Measurements from ENCODE around the gene TBL3.

The TBL3 gene

GRCh38 chr16:1982991-1983543 lies 11.2 kb downstream of the TBL3 start:
- no peak for DNase-seq (ENCODE audit: low read depth)

DNA sequence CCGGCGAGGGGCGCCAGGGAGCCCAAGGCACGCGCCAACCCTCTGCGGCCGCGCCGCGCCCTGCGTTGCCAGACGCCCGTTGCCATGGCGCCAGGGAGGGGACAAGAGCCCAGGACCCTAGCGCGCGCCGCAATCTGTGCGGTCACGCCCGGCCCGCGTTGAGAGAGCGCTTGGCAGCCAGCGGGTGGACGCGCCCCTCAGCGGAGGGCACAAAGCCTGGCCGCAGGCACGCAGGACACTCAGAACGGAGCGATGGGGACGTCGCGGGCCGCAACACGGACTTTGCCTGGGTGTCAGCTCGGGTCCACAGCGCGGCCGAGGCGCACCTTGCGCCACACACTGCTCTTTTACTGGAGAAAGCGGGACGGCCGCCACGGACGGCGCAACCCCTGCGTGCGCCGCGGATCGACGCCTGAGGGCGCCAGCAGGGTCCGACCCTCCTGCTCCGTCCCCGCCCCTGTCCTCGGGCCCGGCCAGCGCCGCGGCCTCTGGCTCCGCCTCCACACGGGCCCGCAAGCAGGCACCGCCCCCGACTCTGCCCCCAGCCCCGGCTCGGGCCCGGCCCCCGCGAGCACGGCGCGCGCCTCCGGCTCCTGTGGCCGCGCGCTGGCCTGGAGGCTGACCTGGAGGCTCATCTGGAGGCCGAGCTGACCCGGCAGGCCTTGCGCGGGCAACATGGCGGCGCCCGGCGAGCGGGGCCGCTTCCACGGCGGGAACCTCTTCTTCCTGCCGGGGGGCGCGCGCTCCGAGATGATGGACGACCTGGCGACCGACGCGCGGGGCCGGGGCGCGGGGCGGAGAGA lies 11.9 kb downstream of the TBL3 start, which contains the start of gene GFER:
GFER (plus strand) TSS at position 650 of the 803 bp plus-strand sequence; CDS start at position 676, 26 bp downstream.
- DNase-seq (ENCODE audit: low read depth): peak; percentile 92

DNA sequence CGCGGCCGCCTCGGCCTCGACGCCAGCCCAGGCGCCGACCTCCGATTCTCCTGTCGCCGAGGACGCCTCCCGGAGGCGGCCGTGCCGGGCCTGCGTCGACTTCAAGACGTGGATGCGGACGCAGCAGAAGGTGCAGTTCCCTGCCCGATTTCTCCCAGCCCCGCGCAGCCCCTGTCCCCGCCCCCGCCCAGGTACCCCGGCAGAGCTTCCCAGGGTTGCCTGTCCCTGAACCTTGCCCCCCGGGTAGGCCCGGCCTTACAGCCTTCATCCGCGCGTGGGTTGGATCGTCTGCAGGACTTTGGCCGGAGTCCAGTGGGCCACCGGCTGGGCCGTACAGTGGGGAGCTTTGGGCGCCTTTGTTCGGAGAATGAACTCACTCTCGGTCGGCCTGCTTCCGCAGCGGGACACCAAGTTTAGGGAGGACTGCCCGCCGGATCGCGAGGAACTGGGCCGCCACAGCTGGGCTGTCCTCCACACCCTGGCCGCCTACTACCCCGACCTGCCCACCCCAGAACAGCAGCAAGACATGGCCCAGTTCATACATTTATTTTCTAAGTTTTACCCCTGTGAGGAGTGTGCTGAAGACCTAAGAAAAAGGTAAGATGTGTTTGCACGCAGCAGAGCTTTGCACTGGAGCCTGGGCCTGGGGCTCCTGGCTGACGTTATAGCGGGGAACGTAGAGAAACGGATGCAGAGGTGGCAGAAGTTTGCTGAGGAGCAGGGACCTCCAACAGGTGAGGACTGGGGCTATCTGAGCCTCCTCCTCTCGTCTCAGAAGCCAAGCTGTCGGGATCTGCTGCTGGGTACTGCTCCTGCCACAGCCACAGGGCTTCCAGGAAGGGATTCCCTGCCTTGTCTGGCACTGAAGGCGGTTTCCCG lies 12.7 kb downstream of the TBL3 start:
- peak; percentile 31 for DNase-seq (ENCODE audit: low read depth)

- no peak for DNase-seq (ENCODE audit: low read depth)
Measured at GRCh38 chr16:1985466-1986150, 13.8 kb downstream of the TBL3 start.

DNA sequence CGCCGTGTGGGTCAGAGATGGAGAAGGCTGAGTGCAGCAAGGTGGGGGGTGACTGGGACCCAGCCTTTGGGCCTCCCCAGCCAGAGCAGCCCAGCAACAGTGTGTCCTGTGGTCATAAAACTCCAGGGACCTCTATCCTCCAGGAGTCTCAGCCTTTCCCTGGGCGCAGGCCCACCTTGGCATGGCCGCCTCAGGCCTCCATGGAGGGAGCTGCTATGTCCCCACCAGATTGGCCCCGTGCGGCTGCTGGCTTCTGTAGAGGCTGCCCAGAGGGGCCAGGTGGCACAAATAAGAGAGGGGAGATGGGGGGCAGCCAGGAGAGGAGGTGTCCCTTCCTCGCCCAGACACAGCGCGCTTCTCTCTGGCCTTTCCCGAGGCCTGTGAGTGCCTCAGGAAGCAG lies 15.3 kb downstream of the TBL3 start:
- DNase-seq (ENCODE audit: low read depth): no peak

DNA sequence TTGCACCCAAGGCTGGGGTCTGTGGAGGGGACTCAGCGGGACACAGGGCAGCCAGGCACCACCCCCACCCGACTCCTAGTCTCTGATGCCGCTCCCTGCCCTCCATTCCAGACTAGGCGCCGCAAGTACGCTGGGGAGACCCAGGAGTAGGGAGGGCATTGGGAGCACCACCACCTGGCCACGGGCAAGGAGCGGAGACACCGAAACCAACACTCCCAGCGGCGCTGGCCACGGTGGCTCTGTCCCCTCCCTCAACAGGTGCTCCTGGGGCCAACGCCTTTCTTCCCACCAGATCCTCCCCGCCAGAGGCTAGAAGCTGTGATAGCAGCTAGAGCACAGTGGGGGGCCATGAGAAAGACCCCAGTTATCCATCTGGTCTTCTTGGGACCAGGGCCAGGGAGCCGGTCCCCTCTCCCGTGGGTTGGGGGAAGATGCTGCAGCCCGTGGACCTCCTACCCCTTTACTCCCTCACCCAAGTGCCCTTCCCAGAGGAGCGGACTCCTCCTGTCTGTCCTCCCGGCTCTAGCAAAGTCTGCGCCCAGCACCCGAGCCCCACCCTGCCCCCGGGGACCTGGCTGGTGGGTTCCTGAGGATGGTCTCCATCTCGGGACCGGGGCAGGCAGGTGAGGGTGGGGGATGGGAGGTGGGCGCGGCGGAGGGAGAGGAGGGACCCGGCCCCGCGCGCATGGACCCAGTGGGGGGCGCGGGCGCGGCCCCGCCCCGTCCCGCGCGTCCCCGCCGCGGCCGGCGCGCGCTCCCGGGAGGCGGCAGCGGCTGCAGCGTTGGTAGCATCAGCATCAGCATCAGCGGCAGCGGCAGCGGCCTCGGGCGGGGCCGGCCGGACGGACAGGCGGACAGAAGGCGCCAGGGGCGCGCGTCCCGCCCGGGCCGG lies 17.6 kb downstream of the TBL3 start, which contains the start of gene SYNGR3:
SYNGR3 (plus strand) TSS at position 762 of the 892 bp plus-strand sequence. CDS start 133 bp downstream, outside the sequence.
- DNase-seq (ENCODE audit: low read depth): peak; percentile 31

GRCh38 chr16:1990101-1990350 lies 18.2 kb downstream of the TBL3 start:
- DNase-seq (ENCODE audit: low read depth): no peak

DNA sequence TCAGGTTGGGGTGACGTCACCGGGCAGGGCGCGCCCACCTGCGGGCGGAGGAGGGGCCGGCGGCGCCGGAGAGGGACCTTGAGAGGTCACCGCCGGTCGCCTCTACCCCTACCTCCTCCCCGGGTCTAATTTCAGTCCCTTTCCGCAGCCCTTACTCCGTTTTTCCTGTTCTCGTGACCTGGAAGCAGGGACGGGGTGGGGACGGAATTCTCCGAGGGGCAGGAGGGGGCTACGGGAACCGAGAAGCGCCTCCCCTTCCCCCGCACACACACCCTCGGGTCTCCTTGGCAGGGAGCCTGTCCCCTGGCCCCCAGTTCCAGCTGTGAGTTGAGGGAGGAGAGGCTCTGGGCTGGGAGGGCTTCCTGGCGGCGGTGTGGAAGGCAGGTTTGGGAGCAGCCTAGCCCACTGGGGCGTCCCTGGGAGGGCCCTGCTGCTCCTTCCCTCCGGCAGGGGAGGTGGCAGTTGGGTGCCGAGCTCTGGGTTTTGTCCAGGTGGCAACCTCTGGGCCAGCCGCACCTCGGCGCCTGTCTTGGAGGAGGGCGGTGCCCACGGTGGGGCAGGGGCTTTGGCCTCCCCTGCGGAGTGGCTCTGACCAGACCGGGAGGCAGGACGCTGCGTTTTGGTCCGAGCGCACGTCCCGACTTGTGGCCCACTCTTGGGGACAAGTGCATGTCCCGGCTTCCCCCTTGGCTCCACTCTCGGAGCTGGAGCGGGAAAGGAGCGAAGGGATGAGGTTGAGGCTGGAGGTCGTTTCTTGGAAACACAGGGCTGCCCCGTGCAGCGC lies 18.7 kb downstream of the TBL3 start:
- no peak for DNase-seq (ENCODE audit: low read depth)

DNA sequence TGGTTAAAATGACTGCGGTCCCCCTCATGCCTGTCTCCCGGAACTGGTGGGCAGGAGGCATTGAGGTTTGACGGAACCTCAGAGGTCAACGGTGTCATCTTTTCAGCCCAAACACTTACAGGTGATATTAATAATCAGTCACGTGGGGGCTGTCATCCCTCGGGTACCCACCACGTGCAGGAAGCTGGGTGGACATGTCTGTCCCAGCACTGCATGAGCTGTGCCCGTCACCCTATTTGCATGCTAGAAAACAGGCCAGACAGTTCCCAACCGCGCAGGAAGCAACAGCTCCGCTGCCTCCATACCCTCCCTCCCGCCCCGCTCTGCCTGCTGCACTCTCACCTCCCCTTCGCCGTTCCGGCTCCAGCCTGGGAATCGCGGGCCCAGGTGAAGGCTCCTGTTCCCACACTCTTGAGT lies 19.3 kb downstream of the TBL3 start:
- DNase-seq (ENCODE audit: low read depth): no peak

GRCh38 chr16:1991588-1991947 lies 19.7 kb downstream of the TBL3 start:
- no peak for DNase-seq (ENCODE audit: low read depth)

- DNase-seq (ENCODE audit: low read depth): peak; percentile 88
Measured at GRCh38 chr16:1991948-1992703, 20.3 kb downstream of the TBL3 start.

DNA sequence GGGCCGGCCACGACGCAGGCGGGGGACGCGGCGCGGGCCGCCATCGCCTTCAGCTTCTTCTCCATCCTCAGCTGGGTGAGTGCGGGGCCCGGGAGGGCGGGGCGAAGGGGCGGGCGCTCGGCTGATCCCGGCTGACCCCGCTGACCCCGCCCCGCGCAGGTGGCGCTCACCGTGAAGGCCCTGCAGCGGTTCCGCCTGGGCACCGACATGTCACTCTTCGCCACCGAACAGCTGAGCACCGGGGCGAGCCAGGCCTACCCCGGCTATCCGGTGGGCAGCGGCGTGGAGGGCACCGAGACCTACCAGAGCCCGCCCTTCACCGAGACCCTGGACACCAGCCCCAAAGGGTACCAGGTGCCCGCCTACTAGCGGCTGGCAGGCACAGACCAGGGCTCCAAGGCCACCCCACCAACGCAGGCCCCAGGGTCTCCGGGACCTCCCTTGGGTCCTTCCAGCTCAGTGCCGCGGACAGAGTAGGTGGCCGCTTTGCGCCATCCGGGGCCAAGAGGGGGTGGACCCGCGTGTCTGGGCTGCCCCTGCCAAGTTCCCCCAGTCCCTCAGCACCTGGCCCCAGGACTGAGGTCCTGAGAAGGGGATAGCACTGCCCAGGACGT lies 21.0 kb downstream of the TBL3 start:
- no peak for DNase-seq (ENCODE audit: low read depth)

GRCh38 chr16:1993731-1994131 lies 21.9 kb downstream of the TBL3 start:
- peak; percentile 40 for DNase-seq (ENCODE audit: low read depth)

GRCh38 chr16:1997494-1998359 lies 25.9 kb downstream of the TBL3 start:
- DNase-seq (ENCODE audit: low read depth): peak; percentile 60

DNA sequence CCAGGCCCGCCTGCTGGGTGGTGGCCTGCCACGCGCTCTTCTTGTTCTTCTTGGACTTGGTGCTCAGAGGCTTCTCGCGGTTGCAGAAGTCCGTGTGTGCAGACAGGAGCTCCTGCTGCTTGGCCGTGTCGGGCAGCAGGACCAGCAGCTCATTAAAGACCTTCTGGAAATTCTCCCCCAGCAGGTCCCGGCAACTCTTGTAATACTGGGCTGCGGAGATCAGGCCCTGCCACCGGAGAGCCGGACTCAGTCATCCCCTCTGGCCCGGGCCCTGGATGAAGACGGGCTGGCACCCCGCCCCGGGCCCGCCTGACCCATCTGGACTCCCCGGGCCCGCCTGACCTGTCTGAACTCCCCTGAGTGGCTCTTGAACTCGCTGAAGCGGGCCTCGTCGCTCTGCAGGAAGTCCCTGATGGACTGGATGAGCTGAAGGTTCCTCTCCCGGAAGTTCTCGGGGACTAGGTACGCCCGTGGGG lies 26.5 kb downstream of the TBL3 start:
- DNase-seq (ENCODE audit: low read depth): no peak

DNA sequence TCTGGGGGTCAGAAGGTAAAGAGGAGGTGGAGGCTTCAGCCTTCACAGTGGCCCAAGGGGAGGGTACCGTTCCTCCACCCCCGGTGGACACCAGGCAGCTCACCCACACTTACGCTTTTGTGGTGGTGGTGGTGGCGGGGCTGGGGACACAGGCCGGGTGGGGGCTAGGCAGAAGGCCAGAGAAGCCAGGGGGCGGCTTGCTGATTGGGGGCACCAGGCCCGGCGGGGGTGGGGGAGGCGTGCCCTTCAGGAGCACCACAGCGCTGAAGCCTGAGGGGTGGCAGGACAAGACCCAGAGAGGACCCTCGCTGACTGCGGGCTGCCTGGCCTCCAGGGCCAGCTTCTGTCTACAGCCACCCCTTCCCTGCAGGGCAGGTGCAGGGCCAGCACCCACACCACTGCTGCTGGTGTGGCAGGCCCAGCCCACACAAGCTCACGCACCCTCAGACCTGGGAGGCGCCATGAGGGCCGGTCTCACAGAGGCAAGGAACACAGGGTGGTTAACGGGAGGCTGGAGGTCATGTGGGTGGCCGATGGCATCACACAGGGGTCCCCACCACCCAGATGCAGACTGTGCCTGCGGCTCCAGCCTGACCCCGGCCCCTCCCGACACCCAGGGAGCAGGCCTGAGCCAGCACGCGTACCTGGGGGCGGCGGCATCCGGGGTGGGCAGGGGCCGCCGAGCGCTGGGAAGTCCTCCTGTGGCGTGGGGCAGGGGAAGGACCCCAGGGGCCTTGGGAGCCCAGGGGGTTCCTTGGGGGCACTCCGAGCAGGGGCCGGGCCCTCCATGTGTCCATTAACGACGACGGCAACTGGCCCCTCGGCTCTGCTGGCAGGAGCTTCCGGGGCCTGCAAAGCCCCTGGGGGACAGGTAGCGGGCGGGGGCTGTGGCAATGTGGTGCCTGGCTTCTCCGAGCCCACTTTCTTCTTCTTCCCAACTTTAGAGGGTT lies 27.3 kb downstream of the TBL3 start:
- no peak for DNase-seq (ENCODE audit: low read depth)
